OCI-LY7 (cell line): ENCODE data around the gene IRX4.

Experiments used
- EZH2phosphoT487 ChIP-seq: fragments of 200-600 bp; sonication (generic); IDR thresholded peaks from 2 replicates; pipeline ENCODE4 v1.6.1; 2018; ENCODE audit warnings: low read depth, borderline replicate concordance, mild to moderate bottlenecking, mixed run types, antibody characterized with exemption, low read length, moderate library complexity, mixed read lengths
- TF ChIP-seq, protein P1 (sequence below): fragments of 200-600 bp; sonication (generic); conservative IDR thresholded peaks from 2 replicates; pipeline ENCODE4 v1.5.1; 2014; ENCODE audit warnings: mild to moderate bottlenecking, antibody characterized with exemption, low read length, moderate library complexity, mixed read lengths

DNA sequence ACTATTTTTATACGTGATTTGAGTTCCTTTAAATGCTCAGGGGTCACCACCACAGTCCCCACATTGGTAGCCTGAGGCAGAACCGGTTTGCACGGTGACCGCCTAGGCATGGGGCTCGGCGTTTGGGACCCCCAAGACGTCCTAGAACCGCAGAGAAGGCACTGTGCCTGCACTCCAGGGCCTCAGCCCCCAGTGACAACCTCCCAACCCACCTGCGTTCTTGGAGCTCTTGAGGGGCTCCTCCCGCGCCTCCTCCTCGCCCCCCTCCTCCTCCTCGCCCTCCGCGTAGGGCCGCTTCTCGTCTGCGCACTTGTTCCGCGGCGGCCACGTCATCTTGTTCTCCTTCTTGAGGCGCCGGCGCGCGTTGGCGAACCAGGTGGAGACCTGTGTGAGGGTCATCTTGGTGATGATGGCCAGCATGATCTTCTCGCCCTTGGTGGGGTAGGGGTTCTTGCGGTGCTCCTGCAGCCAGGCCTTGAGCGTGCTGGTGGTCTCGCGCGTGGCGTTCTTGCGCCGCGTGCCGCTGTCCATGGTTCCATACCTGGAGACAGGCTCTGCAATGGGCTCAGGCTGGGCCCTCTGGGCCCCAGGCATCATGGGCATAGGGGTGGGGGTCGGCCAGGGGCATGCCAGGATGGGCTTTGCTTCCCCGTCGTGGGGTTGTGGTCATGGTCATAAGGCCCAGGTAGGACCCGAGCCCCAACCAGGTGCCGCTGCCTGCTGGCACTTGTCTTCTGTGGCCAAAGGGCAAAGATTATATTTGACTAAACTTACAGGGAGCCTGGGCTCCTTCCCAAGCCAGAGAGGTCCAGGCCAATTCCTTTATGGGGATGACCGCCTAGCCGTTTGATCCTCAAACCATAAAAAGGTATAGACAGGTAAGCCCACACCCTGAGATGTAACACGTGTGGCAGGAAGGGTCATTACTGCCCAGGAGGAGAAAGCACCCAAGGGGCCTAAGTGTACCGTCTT is 3.1 kb downstream of the IRX4 start:
- TF ChIP-seq, protein P1, sequence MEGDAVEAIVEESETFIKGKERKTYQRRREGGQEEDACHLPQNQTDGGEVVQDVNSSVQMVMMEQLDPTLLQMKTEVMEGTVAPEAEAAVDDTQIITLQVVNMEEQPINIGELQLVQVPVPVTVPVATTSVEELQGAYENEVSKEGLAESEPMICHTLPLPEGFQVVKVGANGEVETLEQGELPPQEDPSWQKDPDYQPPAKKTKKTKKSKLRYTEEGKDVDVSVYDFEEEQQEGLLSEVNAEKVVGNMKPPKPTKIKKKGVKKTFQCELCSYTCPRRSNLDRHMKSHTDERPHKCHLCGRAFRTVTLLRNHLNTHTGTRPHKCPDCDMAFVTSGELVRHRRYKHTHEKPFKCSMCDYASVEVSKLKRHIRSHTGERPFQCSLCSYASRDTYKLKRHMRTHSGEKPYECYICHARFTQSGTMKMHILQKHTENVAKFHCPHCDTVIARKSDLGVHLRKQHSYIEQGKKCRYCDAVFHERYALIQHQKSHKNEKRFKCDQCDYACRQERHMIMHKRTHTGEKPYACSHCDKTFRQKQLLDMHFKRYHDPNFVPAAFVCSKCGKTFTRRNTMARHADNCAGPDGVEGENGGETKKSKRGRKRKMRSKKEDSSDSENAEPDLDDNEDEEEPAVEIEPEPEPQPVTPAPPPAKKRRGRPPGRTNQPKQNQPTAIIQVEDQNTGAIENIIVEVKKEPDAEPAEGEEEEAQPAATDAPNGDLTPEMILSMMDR = no peak
- no peak for TF ChIP-seq EZH2phosphoT487
